Suprapubic skin (tissue), 4 donors: ENCODE data around the gene SCYGR2. TPM values are rescaled to one million over a fixed set of nuclear protein-coding genes. Genes with fewer than 3 reads are reported as not detected.

Experiments
- DNase-seq, 2 donors: peaks; one replicate each; pipeline ENCODE4 v3.0.0-alpha.2; 2019; ENCODE audit warnings: low spot score in 2 of 2
- H3K27ac ChIP-seq: fragments of 200-600 bp; sonication (generic); one replicate; pipeline ENCODE4 v1.5.1; 2019
- H3K27me3 ChIP-seq: fragments of 200-600 bp; sonication (generic); one replicate; pipeline ENCODE4 v1.5.1; 2019
- H3K36me3 ChIP-seq: fragments of 200-600 bp; sonication (generic); one replicate; pipeline ENCODE4 v1.5.1; 2019
- H3K4me1 ChIP-seq: fragments of 200-600 bp; sonication (generic); one replicate; pipeline ENCODE4 v1.5.1; 2019
- H3K4me3 ChIP-seq: fragments of 200-600 bp; sonication (generic); one replicate; pipeline ENCODE4 v1.5.1; 2019; ENCODE audit warnings: mild to moderate bottlenecking
- H3K9me3 ChIP-seq: fragments of 200-600 bp; sonication (generic); one replicate; pipeline ENCODE4 v1.5.1; 2019
- CTCF ChIP-seq, 2 donors: fragments of 200-600 bp in 1 of 2; fragments of 450-650 bp in 1 of 2; sonication (generic) in 1 of 2; IDR thresholded peaks; one replicate each; pipeline ENCODE4 v1.5.1; 2016 to 2019; ENCODE audit warnings: antibody characterized with exemption in 2 of 2, mild to moderate bottlenecking in 1 of 2, moderate library complexity in 1 of 2
- EP300 ChIP-seq: sonication (generic); formaldehyde crosslinking; IDR thresholded peaks from one replicate; pipeline ENCODE4 v1.6.1; 2017; ENCODE audit warnings: antibody characterized with exemption
- POLR2A ChIP-seq, 2 donors: fragments of 450-650 bp; IDR thresholded peaks; one replicate each; pipeline ENCODE4 v1.6.1; 2017; ENCODE audit warnings: antibody characterized with exemption in 2 of 2, mild to moderate bottlenecking in 2 of 2, moderate library complexity in 2 of 2
- POLR2AphosphoS5 ChIP-seq, 3 donors: sonication (generic); formaldehyde crosslinking; IDR thresholded peaks; one replicate each; pipeline ENCODE4 v1.6.1; 2017; ENCODE audit warnings: antibody characterized with exemption in 3 of 3
- WGBS: methylation state at CpG from one replicate; pipeline ENCODE4 v1.1.5; 2018; 5-methylcytosine and 5-hydroxymethylcytosine counted together
- total RNA-seq, 4 donors: library from RNA; depleted of rRNA; stranded (reverse); fragments of >200 nt; gene quantifications; one replicate each; pipeline ENCODE4 v1.1.0, GENCODE V29; 2016

SCYGR2 gene
- total RNA-seq, 4 donors from 2014 or later = 15.5 TPM; not detected in 3

GRCh38 chr2:227570615-227571014 lies 28.1 kb upstream of the SCYGR2 start:
- no peak overlapping the region for H3K4me3 ChIP-seq
- no peaks in the 10 kb centered on the region for H3K27me3 ChIP-seq
- H3K9me3 ChIP-seq = no peaks in the 10 kb centered on the region
- DNase-seq = no peak
- H3K36me3 ChIP-seq = no peaks in the 10 kb centered on the region
- TF ChIP-seq POLR2A (IDR thresholded peaks at IDR 0.05) (no peak), POLR2AphosphoS5 (IDR thresholded peaks at IDR 0.05) (no peak), CTCF (IDR thresholded peaks at IDR 0.05) (no peak), EP300 (no peak)
- H3K4me1 ChIP-seq = no peaks in the 10 kb centered on the region
- H3K27ac ChIP-seq = no peak overlapping the region
- 37% methylated on average over 1 of the region's 1 CpG for WGBS

GRCh38 chr2:227576110-227576509 lies 22.6 kb upstream of the SCYGR2 start:
- Histone ChIP-seq H3K27ac (no peak overlapping the region), H3K9me3 (no peaks in the 10 kb centered on the region), H3K27me3 (no peaks in the 10 kb centered on the region), H3K36me3 (no peaks in the 10 kb centered on the region), H3K4me3 (no peak overlapping the region), H3K4me1 (no peaks in the 10 kb centered on the region)
- TF ChIP-seq POLR2A (IDR thresholded peaks at IDR 0.05) = no peak
- TF ChIP-seq CTCF (IDR thresholded peaks at IDR 0.05) = no peak
- no peak for TF ChIP-seq EP300
- TF ChIP-seq POLR2AphosphoS5 (IDR thresholded peaks at IDR 0.05) = no peak
- no peak for DNase-seq

GRCh38 chr2:227576812-227577211 lies 21.9 kb upstream of the SCYGR2 start:
- DNase-seq = no peak
- Histone ChIP-seq H3K27me3 (no peaks in the 10 kb centered on the region), H3K4me1 (no peaks in the 10 kb centered on the region), H3K36me3 (no peaks in the 10 kb centered on the region), H3K4me3 (no peak overlapping the region), H3K27ac (no peak overlapping the region), H3K9me3 (no peaks in the 10 kb centered on the region)
- no peak for TF ChIP-seq CTCF (IDR thresholded peaks at IDR 0.05)
- no peak for TF ChIP-seq POLR2A (IDR thresholded peaks at IDR 0.05)
- TF ChIP-seq POLR2AphosphoS5 (IDR thresholded peaks at IDR 0.05) = no peak
- TF ChIP-seq EP300 = no peak
- 64% methylated on average over 2 of the region's 2 CpGs for WGBS

- Histone ChIP-seq H3K4me3 (no peak overlapping the region), H3K27ac (no peak overlapping the region), H3K9me3 (peaks cover 6% of the 10 kb centered on the region), H3K36me3 (no peaks in the 10 kb centered on the region), H3K27me3 (no peaks in the 10 kb centered on the region), H3K4me1 (no peaks in the 10 kb centered on the region)
- DNase-seq = no peak
- 52% methylated on average over 2 of the region's 2 CpGs for WGBS
- no peak for TF ChIP-seq EP300
- no peak for TF ChIP-seq POLR2AphosphoS5 (IDR thresholded peaks at IDR 0.05)
- no peak for TF ChIP-seq CTCF (IDR thresholded peaks at IDR 0.05)
- TF ChIP-seq POLR2A (IDR thresholded peaks at IDR 0.05) = no peak
Measured at GRCh38 chr2:227577555-227577954, 21.1 kb upstream of the SCYGR2 start.

- H3K36me3 ChIP-seq = no peaks in the 10 kb centered on the region
- no peak overlapping the region for H3K4me3 ChIP-seq
- H3K27ac ChIP-seq = no peak overlapping the region
- WGBS = 67% methylated on average over 2 of the region's 2 CpGs
- no peaks in the 10 kb centered on the region for H3K27me3 ChIP-seq
- H3K4me1 ChIP-seq = no peaks in the 10 kb centered on the region
- no peak for DNase-seq
- no peak for TF ChIP-seq CTCF (IDR thresholded peaks at IDR 0.05)
- no peak for TF ChIP-seq POLR2AphosphoS5 (IDR thresholded peaks at IDR 0.05)
- TF ChIP-seq EP300 = no peak
- no peak for TF ChIP-seq POLR2A (IDR thresholded peaks at IDR 0.05)
- peaks cover 17% of the 10 kb centered on the region for H3K9me3 ChIP-seq
Measured at GRCh38 chr2:227578642-227579041, 20.1 kb upstream of the SCYGR2 start.
